Stimulated activated CD8-positive, alpha-beta memory T cell treated with anti-CD3 and anti-CD28 coated beads, Interleukin-4, amount 100 ng/mL, for 4 hours (primary cell): ENCODE measurements around the gene RNF152.

Experiments
- DNase-seq, 2 donors: peaks; one replicate each; pipeline ENCODE4 v3.0.0-alpha.2; 2020; ENCODE audit warnings: low read depth in 2 of 2, low spot score in 1 of 2

Gene RNF152

DNA sequence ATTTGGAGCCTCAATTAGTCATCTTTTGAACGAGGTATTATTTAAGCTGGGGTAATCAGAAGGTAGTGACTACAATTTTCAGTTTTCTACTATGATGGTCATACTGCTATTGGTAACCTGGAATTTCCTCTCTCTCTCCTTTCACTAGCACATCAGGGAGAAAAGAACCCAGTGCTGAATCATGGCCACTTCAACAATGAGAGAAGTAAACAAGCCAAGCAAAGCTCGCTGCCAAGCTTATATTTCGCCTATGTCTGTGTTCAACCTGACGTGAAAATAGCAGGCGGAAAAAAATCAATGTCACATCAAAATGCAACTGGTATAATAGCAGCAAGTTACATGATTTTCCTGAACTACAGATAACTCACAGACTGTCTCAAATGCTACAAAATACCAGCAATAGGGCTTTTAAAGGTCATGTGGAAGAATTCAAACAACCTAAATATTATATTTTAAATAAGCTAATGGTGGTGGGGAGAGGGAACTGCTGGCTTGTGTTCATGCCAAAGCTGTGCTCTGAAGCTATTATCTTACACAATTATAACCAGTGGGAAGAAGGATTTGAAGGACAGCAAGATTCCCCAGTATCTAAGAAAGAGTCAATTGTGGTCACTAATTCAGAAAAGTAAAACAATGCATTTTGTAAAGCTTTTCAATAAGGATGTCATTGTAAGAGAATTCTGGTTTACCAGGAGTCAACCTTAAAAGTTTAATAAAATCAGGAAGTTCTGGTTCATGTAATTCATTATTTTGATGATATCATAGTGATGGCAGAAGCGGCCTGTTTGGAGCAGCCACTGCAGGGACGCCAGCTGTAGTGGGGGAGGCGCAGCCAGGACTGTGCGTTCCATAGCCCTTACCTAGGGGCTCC, 38.0 kb downstream of the RNF152 start:
- DNase-seq, result no peak

DNA sequence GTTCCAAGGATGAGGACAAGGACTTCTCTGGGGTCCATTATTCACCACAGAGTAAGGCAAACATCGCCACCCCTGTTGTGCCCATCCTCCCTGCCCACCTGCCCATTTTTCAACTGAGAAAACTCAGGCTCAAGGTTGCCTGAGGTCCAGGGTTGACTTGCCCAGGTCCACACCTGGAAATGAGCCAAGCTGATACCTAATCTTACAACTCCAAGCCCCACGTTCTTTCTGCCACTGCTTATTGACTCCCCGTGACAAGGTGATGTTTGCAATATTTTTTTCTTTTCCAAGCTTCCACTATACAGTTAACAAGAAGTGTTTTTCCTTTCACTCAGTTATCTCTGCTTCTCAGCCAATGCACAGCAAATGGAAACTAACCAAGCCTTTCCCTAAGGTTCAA, 39.0 kb downstream of the RNF152 start:
- DNase-seq, result no peak

DNA sequence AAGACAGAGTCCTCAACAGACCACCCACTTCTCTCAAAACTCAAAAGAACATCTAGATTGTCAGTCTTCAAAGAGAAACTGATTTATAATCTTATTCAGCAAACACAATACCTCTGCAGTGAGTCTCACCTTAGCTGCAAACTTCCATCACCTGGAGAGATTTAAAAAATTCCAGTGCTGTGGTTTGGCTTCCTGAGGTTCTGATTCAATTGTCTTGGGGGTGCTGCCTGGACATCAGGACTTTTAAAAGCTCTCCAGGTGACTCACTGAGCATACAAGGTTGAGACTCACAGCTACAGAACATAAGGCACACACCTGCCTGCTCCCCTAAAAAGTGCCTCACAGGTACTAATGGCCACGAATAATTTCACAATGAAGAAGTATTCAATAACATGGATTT, 40.3 kb downstream of the RNF152 start:
- no peak for DNase-seq

DNA sequence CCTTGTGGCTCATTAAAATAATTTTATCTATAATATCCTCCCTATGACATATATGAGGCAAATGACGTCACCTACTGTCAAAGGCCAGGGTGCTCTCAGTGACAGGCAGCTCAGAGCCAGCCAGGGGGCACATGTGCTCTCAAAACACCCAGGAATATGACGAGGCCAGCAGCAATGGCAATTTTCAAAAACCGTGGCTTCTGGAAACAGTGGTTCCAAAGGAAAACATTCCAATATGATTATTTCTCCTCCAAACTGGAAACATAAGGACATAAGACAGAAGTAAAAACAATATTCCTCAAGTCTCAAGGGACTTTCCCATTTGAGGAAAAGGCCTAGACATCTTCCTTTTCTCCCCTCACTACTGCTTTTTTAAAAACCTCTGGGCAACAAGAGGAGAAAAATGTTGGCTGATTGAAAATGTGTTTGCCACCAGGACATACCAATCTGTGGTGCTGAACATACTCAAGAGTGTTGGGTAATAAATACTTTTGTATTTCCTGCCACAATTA, 40.8 kb downstream of the RNF152 start:
- no peak for DNase-seq

DNA sequence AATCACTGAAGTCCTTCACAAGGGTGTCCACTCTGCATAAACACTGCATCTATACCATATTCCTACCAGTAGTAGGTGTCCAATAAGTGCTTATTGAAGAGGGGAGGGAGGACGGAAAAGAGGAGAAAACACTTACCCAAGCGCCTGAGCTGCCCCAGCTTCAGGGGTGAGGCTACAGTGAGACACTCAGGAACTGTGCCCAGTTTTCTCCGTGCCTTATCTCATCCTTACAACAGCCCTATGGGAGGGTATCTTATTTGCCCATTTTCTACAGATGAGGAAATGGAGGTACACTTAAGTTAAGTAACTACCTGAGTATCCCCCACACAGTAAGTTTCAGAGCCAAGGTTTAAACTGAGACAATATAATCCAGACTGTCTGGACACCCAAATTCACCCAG, 41.5 kb downstream of the RNF152 start:
- DNase-seq, result no peak

DNA sequence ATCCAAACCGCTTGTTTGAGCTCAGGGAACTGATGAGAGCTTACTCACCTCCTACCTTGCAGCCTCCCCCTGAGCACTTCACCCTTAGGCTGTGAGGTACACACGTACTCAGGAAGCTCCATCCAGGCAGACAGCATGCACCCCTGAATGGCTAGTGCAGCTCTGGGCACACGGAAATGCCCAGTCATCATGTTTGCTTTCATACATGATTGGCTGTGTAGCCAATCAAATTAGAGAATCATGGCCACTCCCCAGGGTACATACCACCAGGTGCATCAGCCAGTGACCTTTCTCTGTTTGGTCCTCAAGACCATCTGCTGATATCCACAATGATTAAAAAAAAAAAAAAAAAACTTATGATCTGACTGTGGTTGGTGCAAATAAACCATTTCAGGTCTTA, 42.1 kb downstream of the RNF152 start:
- no peak for DNase-seq

DNA sequence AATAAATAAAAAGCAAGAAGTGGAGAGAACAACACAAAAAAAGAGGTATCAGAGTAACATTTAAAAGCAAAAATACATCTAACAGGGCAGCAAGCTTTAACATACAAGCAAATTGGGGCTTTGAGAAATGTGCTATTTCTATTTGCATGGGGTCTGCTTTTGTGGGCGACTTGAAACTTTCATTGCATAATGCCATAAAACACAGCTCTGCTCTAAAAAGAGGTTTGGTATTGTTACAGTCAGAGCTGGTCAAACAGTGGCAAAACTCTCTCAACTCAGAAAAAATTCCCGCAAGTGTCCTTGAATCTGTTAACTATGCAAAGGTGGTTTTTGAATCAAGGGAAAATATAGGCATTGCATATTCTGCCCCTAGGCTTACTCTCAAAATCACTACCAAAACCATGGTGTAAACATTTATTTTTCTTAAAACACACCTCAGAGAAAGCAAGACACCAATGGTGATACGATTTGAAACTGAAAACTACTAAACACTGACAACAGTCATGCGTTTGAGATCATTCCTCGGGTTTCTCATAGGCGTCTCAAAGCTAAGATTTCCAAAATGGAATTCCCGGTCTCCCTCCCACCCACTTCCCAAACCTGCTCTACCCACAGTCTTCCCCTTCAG, 45.5 kb downstream of the RNF152 start:
- no peak for DNase-seq

DNA sequence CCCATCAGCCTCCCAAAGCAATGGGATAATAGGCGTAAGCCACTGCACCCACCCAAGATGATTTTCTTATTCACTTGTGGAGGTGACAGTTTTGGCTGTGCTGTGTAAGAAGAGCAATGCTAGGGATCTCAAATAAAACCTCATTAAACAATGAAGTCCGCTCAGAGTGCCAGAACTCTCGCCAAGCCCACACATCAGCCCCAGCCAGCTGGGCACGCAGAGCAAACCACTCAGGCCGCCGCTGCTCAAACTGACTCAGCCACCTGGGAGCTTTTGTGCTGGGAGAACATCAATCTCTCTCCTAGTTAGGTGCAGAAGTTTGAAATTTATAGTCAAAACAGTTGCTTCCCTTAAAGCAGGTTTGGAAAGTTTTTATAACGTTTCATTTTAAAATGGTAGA, 47.6 kb downstream of the RNF152 start:
- no peak for DNase-seq

DNA sequence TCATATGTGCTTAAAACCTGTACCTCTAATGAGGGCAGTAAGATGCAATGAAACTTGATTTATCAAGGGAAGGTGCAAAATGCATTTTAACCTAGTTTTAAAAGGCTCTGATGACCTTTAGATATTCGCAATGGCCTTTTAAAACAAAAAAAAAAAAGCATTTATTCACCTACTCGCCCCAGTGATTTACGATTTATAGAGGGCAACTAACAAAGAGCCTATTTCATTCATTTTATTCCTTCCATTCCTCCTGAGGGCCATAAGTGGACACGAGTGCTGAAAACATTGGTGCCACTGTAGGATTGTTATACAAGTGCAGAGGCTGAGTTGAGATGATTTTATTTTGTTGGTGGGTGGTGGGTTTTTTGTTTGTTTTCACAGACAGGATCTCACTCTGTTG, 48.1 kb downstream of the RNF152 start:
- no peak for DNase-seq

DNA sequence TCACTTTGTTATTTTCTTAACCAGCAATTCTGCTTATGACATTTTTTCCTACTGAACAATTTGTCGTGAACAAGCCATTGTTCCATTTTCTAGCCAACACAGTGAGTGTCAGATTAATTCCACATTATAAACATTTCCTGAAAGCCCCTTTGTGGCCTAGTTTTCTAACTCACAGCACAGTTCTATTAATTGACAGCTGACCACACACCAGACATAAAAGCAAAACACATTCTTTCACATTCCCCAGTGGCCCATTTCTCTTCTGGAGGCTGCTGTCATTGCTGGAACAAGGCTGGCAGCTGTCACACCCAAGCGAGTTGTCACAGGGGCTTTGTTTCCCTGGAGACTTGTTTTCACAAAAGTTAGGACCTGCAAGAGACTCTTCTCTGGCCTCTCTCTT, 50.7 kb downstream of the RNF152 start:
- DNase-seq, result no peak

DNA sequence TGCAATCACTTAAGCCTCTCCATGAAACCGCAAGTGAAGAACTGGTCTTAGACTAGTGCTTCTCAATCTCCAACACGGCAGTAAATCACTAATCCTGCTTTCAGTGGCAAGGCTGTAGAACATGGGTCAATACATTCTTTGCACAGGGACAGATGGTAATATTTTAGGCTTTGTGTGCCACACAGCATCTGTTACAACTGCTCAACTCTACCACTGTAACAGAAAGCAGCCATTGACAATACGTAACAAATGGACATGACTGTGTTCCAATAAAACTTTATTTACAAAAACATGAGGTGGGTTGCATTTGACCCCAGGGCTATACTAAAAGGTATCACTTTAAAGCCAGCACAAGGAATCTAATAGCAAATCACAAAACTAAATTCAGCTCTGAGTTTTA, 51.1 kb downstream of the RNF152 start:
- DNase-seq, result no peak

DNA sequence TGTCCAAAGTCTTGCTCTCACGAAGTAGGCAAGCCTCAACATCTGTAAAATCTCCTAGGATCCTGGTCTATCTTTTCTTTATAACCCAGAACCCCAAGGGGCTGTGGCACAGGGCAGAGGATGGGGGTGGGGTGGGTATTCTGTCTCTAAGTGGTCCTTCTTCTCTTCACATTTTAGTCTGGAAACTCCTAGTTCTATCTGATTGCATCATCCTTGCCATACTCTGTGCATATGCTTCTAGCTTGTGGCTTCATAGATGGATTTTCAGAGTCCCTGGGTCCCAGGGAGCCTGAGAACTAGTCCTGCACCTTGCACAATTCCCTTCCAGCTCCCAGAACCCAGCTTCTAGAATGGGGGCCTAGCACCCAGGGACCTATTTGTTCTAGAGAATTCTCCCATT, 52.5 kb downstream of the RNF152 start:
- DNase-seq, result no peak

DNA sequence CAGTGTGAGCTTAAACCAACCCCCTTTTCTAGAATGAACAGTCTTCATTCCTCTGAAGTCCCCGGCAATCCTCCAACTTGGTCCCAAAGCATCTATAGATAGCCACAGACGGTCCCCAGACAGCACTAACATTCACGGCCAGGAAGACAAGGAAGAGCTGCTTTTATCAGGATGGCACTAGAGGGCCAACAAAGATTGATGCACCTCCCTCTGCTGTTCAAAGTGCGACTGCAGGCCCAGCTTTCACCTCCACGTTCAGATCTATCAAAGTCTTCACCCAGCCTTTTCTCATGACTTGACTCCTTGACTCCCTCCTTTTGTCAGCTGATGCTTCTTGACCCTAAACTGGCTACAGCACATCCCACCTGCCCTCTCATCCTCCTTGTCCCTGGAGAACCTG, 54.3 kb downstream of the RNF152 start:
- no peak for DNase-seq

DNA sequence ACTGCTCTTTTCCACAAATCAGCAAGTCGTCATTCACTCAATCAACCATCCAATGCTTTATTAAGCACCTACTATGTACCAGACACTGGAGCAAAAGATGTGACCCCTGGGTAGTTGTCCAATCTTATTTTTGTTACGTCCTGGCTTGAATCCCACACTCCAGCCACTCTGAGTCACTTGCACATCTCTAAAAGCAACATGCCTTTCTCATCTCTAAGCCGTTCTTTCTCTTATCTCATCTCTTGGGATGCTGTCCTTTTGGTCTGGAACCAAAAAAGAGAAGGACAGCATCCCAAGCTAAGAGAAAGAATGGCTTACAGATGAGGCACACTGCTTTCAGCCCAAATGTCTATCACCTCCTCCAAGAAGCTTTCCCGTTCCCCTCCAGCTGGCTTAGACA, 58.8 kb downstream of the RNF152 start:
- DNase-seq, result no peak

DNA sequence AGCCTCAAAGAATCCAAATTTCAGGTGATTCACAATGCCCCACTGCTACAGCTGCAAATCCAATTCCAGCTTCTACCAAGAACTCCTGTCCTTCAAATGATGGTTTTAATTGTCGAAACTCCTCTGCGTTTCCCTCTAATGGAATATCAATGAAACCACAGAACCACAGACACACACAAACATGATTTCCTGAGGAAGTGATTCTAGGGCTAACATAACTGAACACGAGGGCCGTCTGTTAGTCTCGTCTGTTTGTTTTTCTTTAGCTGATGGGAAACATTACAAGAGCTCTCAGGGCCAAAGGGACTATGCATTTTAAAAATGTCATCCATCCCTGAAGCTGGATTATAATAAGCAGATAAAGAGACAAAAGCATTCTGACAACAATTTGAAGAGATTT, 59.4 kb downstream of the RNF152 start:
- no peak for DNase-seq

DNA sequence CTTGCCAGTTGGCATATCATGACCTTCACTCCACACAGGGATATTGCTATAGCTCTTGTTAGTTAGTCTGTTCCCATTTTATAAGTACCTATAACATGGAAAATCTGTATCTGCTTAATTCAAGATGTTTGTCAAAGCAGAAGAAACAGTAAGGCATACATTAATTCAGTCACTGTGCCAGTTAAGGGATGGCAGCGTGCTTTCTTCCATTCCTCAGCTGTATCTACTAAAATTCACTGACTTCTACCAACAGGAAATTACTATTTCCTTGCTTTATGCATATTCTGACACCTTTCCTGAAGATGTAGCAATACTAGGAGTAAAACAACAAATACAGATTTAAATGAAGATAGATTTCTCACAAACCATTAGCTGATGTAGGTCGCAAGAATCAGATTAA, 59.9 kb downstream of the RNF152 start:
- DNase-seq, result no peak

DNA sequence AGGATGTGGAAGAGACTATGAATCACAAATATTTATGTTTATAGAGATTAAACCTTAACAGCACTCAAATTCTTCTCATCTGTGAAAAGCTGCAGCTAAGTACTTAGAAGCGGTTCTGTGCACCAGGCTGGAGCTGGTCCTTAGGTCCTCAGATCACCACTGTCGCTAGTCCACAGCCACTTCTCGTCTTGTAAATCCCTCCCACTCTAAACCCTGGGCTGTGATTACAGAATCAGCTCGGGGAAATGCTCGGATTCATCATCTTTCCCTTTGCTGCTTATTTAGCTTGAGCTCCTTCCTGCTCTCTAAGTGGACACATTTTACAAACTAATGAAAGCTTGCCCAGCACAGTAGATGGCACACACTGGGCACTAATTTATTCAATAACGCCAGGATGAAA, 61.7 kb downstream of the RNF152 start:
- no peak for DNase-seq

DNA sequence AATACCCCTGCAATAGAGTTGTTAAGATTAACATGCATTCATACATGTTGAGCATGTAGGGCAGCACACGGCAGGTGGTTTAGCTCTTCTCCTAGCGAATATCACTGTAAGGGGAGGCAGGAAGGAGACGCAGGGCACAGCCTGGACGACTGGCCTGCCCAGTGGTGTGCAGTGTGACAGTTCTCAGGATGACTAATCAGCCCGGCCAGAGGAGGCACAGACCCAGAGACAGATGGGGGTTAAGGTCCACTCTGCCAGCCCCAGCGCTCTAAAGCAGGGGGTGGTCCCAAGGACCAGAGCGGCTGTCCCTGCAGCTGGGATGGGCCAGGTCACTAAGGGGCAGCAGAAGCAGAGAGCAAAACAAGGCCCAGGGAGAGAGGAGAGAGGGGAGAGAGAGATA, 63.7 kb downstream of the RNF152 start:
- DNase-seq, result no peak

DNA sequence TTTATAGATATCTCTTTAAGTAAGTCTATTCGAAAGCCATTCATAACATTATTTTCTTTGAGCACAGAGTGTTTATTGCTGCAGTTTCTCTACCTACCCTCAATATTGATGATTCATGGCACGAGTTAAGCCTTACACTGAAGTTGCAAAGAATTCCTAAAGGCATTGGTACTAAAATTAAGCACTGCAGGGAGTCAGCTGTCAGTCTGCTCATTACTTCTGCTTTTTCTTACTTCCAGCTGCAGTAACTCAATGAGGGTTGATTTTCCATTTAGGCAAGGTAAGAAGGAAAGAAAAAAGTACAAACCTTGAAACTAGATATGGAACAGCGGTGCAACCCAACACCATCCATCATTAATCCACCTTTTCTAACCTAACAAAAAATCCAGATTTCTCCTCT, 65.2 kb downstream of the RNF152 start:
- no peak for DNase-seq

DNA sequence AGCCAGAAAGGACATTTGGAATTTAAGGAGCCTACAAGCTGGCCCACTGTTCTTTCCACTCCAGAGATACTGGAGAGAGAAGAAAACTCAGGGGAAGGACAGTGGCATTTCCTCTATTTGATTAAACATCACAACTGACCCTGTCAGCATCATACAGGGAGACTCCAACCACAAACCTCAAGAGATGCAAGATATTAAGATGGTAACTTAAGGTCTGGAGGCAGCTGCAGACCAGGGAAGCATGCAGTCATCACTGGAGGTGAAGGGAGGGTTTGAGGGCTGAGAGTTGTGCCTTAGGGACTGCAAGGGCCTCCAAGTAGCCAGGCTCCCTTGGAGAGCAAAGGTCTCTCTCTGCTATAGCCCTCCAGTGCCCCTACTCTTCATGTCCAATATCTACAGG, 67.4 kb downstream of the RNF152 start:
- DNase-seq, result no peak

DNA sequence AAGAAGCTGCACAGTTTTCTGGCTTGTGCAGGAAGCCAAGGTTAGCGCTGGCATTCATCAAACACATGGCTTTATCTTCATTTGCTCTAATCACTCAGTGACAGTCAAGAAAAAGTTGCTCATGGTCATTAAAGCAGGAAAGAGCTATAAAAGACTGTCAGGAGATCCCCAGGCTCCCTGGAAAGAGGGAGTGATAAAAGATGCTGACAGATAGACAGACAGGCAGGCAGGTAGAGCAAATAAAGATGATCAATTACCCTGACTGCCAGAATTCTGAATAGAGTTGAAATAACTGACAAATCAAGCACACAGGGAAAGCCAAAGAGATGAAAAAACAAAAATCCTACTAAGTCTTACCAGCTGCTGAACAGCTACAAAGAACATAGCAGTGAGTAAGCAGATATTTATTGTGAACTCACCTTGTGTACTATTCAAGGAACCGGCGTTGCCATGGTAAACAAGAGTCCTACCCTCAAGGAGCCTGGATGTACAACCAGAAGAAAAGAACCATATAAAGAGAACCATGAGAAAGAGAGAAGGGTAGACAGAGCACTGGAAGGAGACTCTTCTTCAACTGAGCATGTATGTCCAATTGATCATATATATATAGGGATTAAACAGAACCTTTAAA, 68.0 kb downstream of the RNF152 start:
- no peak for DNase-seq

DNA sequence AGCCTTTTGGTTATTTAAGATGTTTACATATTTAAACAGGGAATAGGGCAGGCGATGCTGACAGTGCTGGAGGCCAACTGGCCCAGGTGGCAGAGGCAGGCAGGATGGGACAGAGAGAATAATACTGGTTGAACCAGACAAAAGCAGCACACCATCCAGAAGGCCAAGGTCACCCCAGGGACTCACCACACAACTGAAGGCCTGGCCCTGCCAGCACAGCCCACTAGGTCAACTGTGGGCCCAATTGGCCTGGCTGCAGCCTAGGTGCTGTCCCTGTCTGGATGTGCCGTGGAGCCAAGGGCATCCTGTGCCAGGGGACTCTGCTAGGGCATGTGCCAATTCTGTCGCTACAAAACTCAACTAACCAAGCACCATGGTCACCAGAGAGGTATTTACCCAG, 69.2 kb downstream of the RNF152 start:
- no peak for DNase-seq
